Adrenal gland (tissue), 12 donors: ENCODE measurements around the gene KLF6. TPM values are rescaled to one million over a fixed set of nuclear protein-coding genes. Genes with fewer than 3 reads are reported as not detected.
A peak's percentile ranks its signal among the peaks of the same experiment; 100 is the strongest.

ENCODE experiments used
- DNase-seq, 7 donors: peaks; one replicate each; pipeline ENCODE4 v3.0.0-alpha.2; 2019 to 2020
- H3K27ac ChIP-seq, 5 donors: fragments of 200-600 bp; sonication (generic) in 4 of 5; 1 replicate in 3 of 5; 2 replicates in 2 of 5; pipeline versions ENCODE4 v1.5.1 to v1.8.0; 2016 to 2020; ENCODE audit warnings: mild to moderate bottlenecking in 1 of 5
- H3K27me3 ChIP-seq: fragments of 200-600 bp; 2 replicates; pipeline ENCODE4 v1.8.0; 2021
- H3K36me3 ChIP-seq, 2 donors: fragments of 200-600 bp; replicated peaks in 1 of 2; 1 replicate in 1 of 2; 2 replicates in 1 of 2; pipeline versions ENCODE4 v1.5.1 to v1.8.0; 2018 to 2022
- H3K4me1 ChIP-seq, 2 donors: fragments of 200-600 bp; replicated peaks in 1 of 2; 1 replicate in 1 of 2; 2 replicates in 1 of 2; pipeline versions ENCODE4 v1.5.1 to v1.8.0; 2018 to 2021
- H3K4me3 ChIP-seq, 4 donors: fragments of 200-600 bp; sonication (generic) in 3 of 4; one replicate each; pipeline ENCODE4 v1.5.1; 2016 to 2018
- H3K9me3 ChIP-seq, 3 donors: fragments of 200-600 bp; sonication (generic) in 1 of 3; replicated peaks in 1 of 3; 1 replicate in 2 of 3; 2 replicates in 1 of 3; pipeline versions ENCODE4 v1.5.1 to v1.8.0; 2016 to 2021
- CTCF ChIP-seq, 6 experiments: fragments of 450-650 bp in 4 of 6; fragments of 200-600 bp in 2 of 6; sonication (generic) in 1 of 6; IDR thresholded peaks; 1 replicate in 5 of 6; 2 replicates in 1 of 6; pipeline versions ENCODE4 v1.5.1 to v1.8.0; 2016 to 2021; ENCODE audit warnings: antibody characterized with exemption in 6 of 6, mild to moderate bottlenecking in 2 of 6, moderate library complexity in 1 of 6
- POLR2A ChIP-seq, 2 donors: fragments of 450-650 bp; IDR thresholded peaks; one replicate each; pipeline ENCODE4 v1.6.1; 2017; ENCODE audit warnings: antibody characterized with exemption in 2 of 2, mild to moderate bottlenecking in 2 of 2, moderate library complexity in 1 of 2
- WGBS, 4 donors: extraction: QIAGEN DNeasy Blood & Tissue Kit in 2 of 4; methylation state at CpG; one replicate each; pipeline versions ENCODE4 v1.1.5 to v1.1.7; 2013 to 2017; 5-methylcytosine and 5-hydroxymethylcytosine counted together
- intact Hi-C, 2 donors: fragments of 100-400 bp; cut with DNase I; formaldehyde crosslinking; loops; one replicate each; pipeline versions ENCODE4 v1.14.1 to v1.15.0; 2022 to 2023
- polyA plus RNA-seq, 3 donors: library from polyadenylated mRNA; stranded (reverse); fragments of 200-250 nt in 2 of 3; fragments of 350-450 nt in 1 of 3; fragmentation: Illumina TruSeq in 1 of 3; extraction: RNeasy Lipid Tissue Mini Kit (QIAGEN cat#74804) in 1 of 3; gene quantifications; one replicate each; pipeline ENCODE4 v1.2.3, GENCODE V29; 2013 to 2014
- total RNA-seq, 9 donors: library from RNA; depleted of rRNA in 4 of 9; stranded (reverse); fragments of >200 nt in 4 of 9; fragments of 120-200 nt in 1 of 9; fragmentation: NEBNext Ultra II Directional in 1 of 9; extraction: Animal tissue kit (Norgen Biotek cat#: 25700) in 1 of 9; gene quantifications; one replicate each; pipeline versions ENCODE4 v1.1.0 to v1.2.4, GENCODE V29; 2013 to 2023
- donor health status: healthy with polysubstance abuse.
- donor health status: Bipolar disorder and iron deficiency.
- donor health status: DM: yes; HTN: yes; CAD: no.
- donor health status: DM: no; HTN: no; CAD: no.
- donor health status: DM: no; HTN: no; CAD: no.
- donor health status: DM: yes; HTN: yes; CAD: no.

The KLF6 gene
- total and polyA plus RNA-seq, 12 donors, result 14.4 to 70.2 (median 26.8) TPM

GRCh38 chr10:3783682-3784432, 1.2 kb downstream of the KLF6 start:
- Histone ChIP-seq H3K4me3 (peak overlapping the region; percentile 63 to 83 (median 80)), H3K27ac (peak overlapping the region; percentile 89 to 100 (median 100)), H3K27me3 (no peaks in the 10 kb centered on the region), H3K36me3 (peaks cover 0 to 32% of the 10 kb centered on the region in 2 donors), H3K9me3 (no peaks in the 10 kb centered on the region), H3K4me1 (peaks cover 23 to 49% of the 10 kb centered on the region in 2 donors)
- TF ChIP-seq CTCF (IDR thresholded peaks at IDR 0.05) (no peak), POLR2A (IDR thresholded peaks at IDR 0.05) (peak in 1 of 2 donors; percentile 1)
- intact Hi-C loops, result loop anchor here in 1 of 2 donors (10.0 kb wide), 1 partner anchor 91 kb away; no protein-coding TSS in a partner anchor
- DNase-seq, result peak; percentile 50 to 86 (median 71)
- 0 to 1% (median 0%) methylated on average over 22 of the region's 22 CpGs for WGBS, 4 donors

- Histone ChIP-seq H3K4me3 (peak overlapping the region; percentile 63 to 83 (median 80)), H3K27ac (peak overlapping the region; percentile 89 to 100 (median 100)), H3K4me1 (peaks cover 23 to 55% of the 10 kb centered on the region in 2 donors), H3K27me3 (no peaks in the 10 kb centered on the region), H3K9me3 (no peaks in the 10 kb centered on the region), H3K36me3 (peaks cover 0 to 38% of the 10 kb centered on the region in 2 donors)
- intact Hi-C loops, result loop anchor here in 1 of 2 donors (10.0 kb wide), 1 partner anchor 92 kb away; no protein-coding TSS in a partner anchor
- TF ChIP-seq CTCF (IDR thresholded peaks at IDR 0.05) (no peak), POLR2A (IDR thresholded peaks at IDR 0.05) (peak; percentile 8 to 70)
- 0 to 1% (median 1%) methylated on average over 11 to 12 of the region's 12 CpGs for WGBS, 4 donors
- peak; percentile 57 to 82 (median 71) for DNase-seq
Measured at GRCh38 chr10:3783316-3783681, 1.7 kb downstream of the KLF6 start.

- Histone ChIP-seq H3K9me3 (no peaks in the 10 kb centered on the region), H3K4me1 (peaks cover 23 to 61% of the 10 kb centered on the region in 2 donors), H3K4me3 (peak overlapping the region; percentile 63 to 83 (median 80)), H3K27ac (peak overlapping the region; percentile 89 to 100 (median 100)), H3K36me3 (peaks cover 0 to 44% of the 10 kb centered on the region in 2 donors), H3K27me3 (no peaks in the 10 kb centered on the region)
- intact Hi-C loops, result loop anchor here in 1 of 2 donors (10.0 kb wide), 1 partner anchor 92 kb away; no protein-coding TSS in a partner anchor
- peak; percentile 60 to 83 (median 76) for DNase-seq
- 16 to 22% (median 20%) methylated on average over 11 to 13 of the region's 13 CpGs for WGBS, 4 donors
- TF ChIP-seq POLR2A (IDR thresholded peaks at IDR 0.05), result peak; percentile 45 to 86
- TF ChIP-seq CTCF (IDR thresholded peaks at IDR 0.05), result no peak
Measured at GRCh38 chr10:3782451-3783315, 2.3 kb downstream of the KLF6 start.

- intact Hi-C loops, result loop anchor here in 1 of 2 donors (10.0 kb wide), 1 partner anchor 93 kb away; no protein-coding TSS in a partner anchor
- peaks cover 0 to 50% of the 10 kb centered on the region in 2 donors for H3K36me3 ChIP-seq
Measured at GRCh38 chr10:3782146-3782450, 2.9 kb downstream of the KLF6 start.

More at GRCh38 chr10:3782146-3782450, 2.9 kb downstream of the KLF6 start:
- Histone ChIP-seq H3K4me3 (peak overlapping the region in 3 of 4 donors; percentile 29 to 78 (median 63)), H3K27me3 (no peaks in the 10 kb centered on the region), H3K27ac (peak overlapping the region; percentile 89 to 100 (median 100)), H3K9me3 (no peaks in the 10 kb centered on the region), H3K4me1 (peaks cover 23 to 67% of the 10 kb centered on the region in 2 donors)
- TF ChIP-seq CTCF (IDR thresholded peaks at IDR 0.05) (no peak), POLR2A (IDR thresholded peaks at IDR 0.05) (no peak)
- peak in 2 of 7 donors; percentile 19 to 65 for DNase-seq
- 35 to 52% (median 46%) methylated on average over 8 of the region's 8 CpGs for WGBS, 4 donors
